B cell (primary cell): ENCODE results near the gene ANGEL2. TPM values are rescaled to one million over a fixed set of nuclear protein-coding genes. Genes with fewer than 3 reads are reported as not detected.

Experiments used
- ATAC-seq: fragments of 200-7000 bp; cut with Tn5 transposase; one replicate; pipeline ENCODE4 v1.10.0; 2021; ENCODE audit warnings: low read depth, mild to moderate bottlenecking, moderate number of reproducible peaks, moderate library complexity
- CTCF ChIA-PET: fragments of 350-600 bp; sonication (Branson Sonifier 250); formaldehyde crosslinking; loops from one replicate; lab custom pipeline; 2021; ENCODE audit warnings: antibody characterized with exemption, inconsistent platforms; lab: Charles Lee
- POLR2A ChIA-PET: fragments of 350-600 bp; sonication (Branson Sonifier 250); formaldehyde crosslinking; loops from one replicate; lab custom pipeline; 2021; ENCODE audit warnings: antibody characterized with exemption; lab: Charles Lee
- DNase-seq: peaks from one replicate; pipeline ENCODE4 v3.0.0; 2013
- H2AFZ ChIP-seq: 2 replicates; pipeline ENCODE4 v1.6.1; 2012; ENCODE audit warnings: mild to moderate bottlenecking, low read depth, low read length; ENCODE audit not compliant: insufficient read depth, poor library complexity, severe bottlenecking
- H3K27ac ChIP-seq, 2 donors: 1 replicate in 1 of 2; 2 replicates in 1 of 2; pipeline ENCODE4 v1.5.1; 2012 to 2013; ENCODE audit warnings: low read length in 2 of 2, mild to moderate bottlenecking in 2 of 2, moderate library complexity in 1 of 2
- H3K27me3 ChIP-seq, 4 experiments: fragments of 200-600 bp in 1 of 4; sonication (generic) in 1 of 4; replicated peaks in 1 of 4; 1 replicate in 2 of 4; 2 replicates in 2 of 4; pipeline versions ENCODE4 v1.6.1 to v1.7.0; 2013 to 2016; ENCODE audit warnings: low read length in 3 of 4, mild to moderate bottlenecking in 2 of 4, mixed read lengths in 1 of 4, moderate library complexity in 1 of 4; ENCODE audit not compliant: insufficient read depth in 4 of 4, control insufficient read depth in 3 of 4; ENCODE audit errors: control extremely low read depth in 1 of 4
- H3K36me3 ChIP-seq, 2 experiments: replicated peaks in 1 of 2; 1 replicate in 1 of 2; 2 replicates in 1 of 2; pipeline versions ENCODE4 v1.6.1 to v1.7.1; 2013; ENCODE audit warnings: low read length in 1 of 2; ENCODE audit not compliant: insufficient read depth in 2 of 2, control insufficient read depth in 1 of 2; ENCODE audit errors: control extremely low read depth in 1 of 2, extremely low read depth in 1 of 2
- H3K4me1 ChIP-seq, 2 donors: fragments of 200-600 bp in 1 of 2; sonication (generic) in 1 of 2; 1 replicate in 1 of 2; 2 replicates in 1 of 2; pipeline versions ENCODE4 v1.5.1 to v1.6.1; 2013 to 2017; ENCODE audit warnings: low read length in 2 of 2; ENCODE audit not compliant: control insufficient read depth in 2 of 2, insufficient read depth in 2 of 2
- H3K4me2 ChIP-seq: replicated peaks from 2 replicates; pipeline ENCODE3; 2012; ENCODE audit warnings: mild to moderate bottlenecking, low read depth, low read length; ENCODE audit not compliant: poor library complexity, severe bottlenecking
- H3K4me3 ChIP-seq, 5 experiments: fragments of 200-600 bp in 1 of 5; sonication (generic) in 1 of 5; 1 replicate in 3 of 5; 2 replicates in 2 of 5; pipeline versions ENCODE4 v1.5.1 to v1.7.0; 2011 to 2016; ENCODE audit warnings: low read length in 4 of 5, mild to moderate bottlenecking in 4 of 5, low read depth in 2 of 5, control low read depth in 1 of 5, moderate library complexity in 1 of 5; ENCODE audit not compliant: insufficient read depth in 1 of 5; ENCODE audit errors: control extremely low read depth in 1 of 5, extremely low read depth in 1 of 5
- H3K79me2 ChIP-seq: fragments of 200-600 bp; sonication (generic); one replicate; pipeline ENCODE4 v1.6.0; 2016; ENCODE audit warnings: low read length; ENCODE audit not compliant: control insufficient read depth, insufficient read depth
- H3K9ac ChIP-seq: fragments of 200-600 bp; sonication (generic); 2 replicates; pipeline ENCODE4 v1.6.1; 2017; ENCODE audit warnings: mild to moderate bottlenecking, low read length, moderate library complexity
- H3K9me3 ChIP-seq, 3 donors: one replicate each; pipeline versions ENCODE4 v1.6.1 to v1.7.1; 2013; ENCODE audit warnings: low read length in 2 of 3; ENCODE audit not compliant: control insufficient read depth in 2 of 3, insufficient read depth in 1 of 3; ENCODE audit errors: control extremely low read depth in 1 of 3
- H4K20me1 ChIP-seq: 2 replicates; pipeline ENCODE4 v1.6.0; 2012; ENCODE audit warnings: mild to moderate bottlenecking, low read length; ENCODE audit not compliant: insufficient read depth, control insufficient read depth, poor library complexity, severe bottlenecking
- H3K27ac Mint-ChIP-seq: one replicate; pipeline ENCODE4 v1.8.0; 2021; ENCODE audit warnings: mixed read lengths
- H3K27me3 Mint-ChIP-seq: one replicate; pipeline ENCODE4 v1.8.0; 2021; ENCODE audit warnings: mixed read lengths
- H3K4me1 Mint-ChIP-seq: one replicate; pipeline ENCODE4 v1.8.0; 2021; ENCODE audit warnings: mixed read lengths
- H3K4me3 Mint-ChIP-seq: one replicate; pipeline ENCODE4 v1.8.0; 2021; ENCODE audit warnings: mixed read lengths
- H3K9me3 Mint-ChIP-seq: one replicate; pipeline ENCODE4 v1.8.0; 2022; ENCODE audit warnings: mixed read lengths; ENCODE audit not compliant: insufficient read depth
- EZH2 ChIP-seq: IDR thresholded peaks from 2 replicates; pipeline ENCODE4 v1.6.1; 2012; ENCODE audit warnings: borderline replicate concordance, low read depth, mild to moderate bottlenecking, moderate library complexity, low read length; ENCODE audit not compliant: insufficient read depth, poor library complexity, severe bottlenecking
- WGBS: methylation state at CpG from one replicate; pipeline ENCODE4 v1.1.5; 2013; ENCODE audit warnings: missing lambda C conversion rate; ENCODE audit not compliant: insufficient coverage; 5-methylcytosine and 5-hydroxymethylcytosine counted together
- intact Hi-C: fragments of 100-400 bp; cut with micrococcal nuclease; formaldehyde crosslinking; loops from one replicate; pipeline ENCODE4 v1.10.0; 2022
- polyA plus RNA-seq: library from polyadenylated mRNA; depleted of rRNA; stranded (reverse); fragments of >200 nt; gene quantifications from 2 replicates; pipeline ENCODE4 v1.2.3, GENCODE V29; 2012
- total RNA-seq, 2 donors: library from RNA; stranded (reverse); fragments of 120-200 nt in 1 of 2; gene quantifications; 1 replicate in 1 of 2; 2 replicates in 1 of 2; pipeline versions ENCODE4 v1.2.3 to v1.2.4, GENCODE V29; 2013 to 2022
- TF ChIP-seq, protein P1 (sequence below): fragments of 200-600 bp; IDR thresholded peaks from one replicate; pipeline ENCODE4 v1.8.0; 2022; ENCODE audit warnings: antibody characterized with exemption, mild to moderate bottlenecking

The ANGEL2 gene
- total and polyA plus RNA-seq, 2 donors (not counting 1 experiment from before 2014, with no cell fraction given): 25.2 to 94.2 TPM

DNA sequence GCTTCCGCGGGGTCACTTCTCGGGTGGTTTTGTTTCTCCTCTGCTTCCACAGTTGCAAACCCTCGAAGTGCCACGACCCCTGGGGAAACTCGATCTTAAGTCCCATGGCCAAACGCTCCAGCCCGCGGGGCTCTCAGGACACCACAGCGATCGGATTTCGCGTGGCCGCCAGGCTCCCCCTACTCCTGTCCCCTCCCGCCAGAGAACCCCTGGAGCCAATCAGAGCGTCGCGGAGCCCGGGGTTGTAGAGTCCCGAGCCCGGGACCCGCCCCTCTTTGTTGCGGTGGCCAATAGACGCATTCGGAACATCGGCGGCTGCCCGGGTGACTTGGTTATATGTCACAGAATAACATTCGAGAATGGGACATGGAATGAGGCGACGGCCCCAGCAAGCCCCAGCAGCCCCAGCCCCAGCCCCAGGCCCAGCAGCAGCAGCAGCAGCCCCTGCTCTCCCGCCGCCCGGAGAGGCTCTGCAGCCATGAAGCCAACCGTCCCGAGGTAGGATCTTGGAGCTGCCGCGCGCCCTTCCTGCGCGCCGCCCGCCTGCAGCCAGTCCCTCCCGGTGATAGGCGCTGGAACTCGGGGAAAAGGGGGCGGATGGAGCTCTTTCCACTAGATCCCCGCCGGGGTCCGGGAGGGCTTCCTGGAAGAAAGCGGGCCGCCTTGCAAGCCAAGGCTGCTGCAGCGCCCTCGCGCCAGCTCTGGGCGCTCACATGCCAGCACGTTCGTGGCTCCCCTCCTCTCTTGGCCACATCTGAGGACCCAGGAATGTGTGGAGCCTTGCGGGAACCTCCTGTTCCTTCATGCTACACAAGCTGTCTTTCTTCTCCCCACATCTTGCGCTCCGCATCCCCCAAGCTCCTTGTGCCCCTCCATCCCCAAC is 65.2 kb downstream of the ANGEL2 start, which contains the start of gene VASH2:
Gene VASH2 (plus strand): TSS at position 299 of the 883 bp plus-strand sequence. CDS start 1,002 bp downstream, outside the sequence.
- under 1% methylated on average over 61 of the region's 61 CpGs for WGBS
- ATAC-seq: peak; percentile 99
- Histone ChIP-seq H3K9me3 (peaks cover 0 to 1% (median 0%) of the 10 kb centered on the region in 3 donors), H2AFZ (peak within 1 kb of the TSS; percentile 89), H3K4me1 (peaks cover 29 to 40% of the 10 kb centered on the region in 2 donors), H3K9ac (peak within 1 kb of the TSS; percentile 74), H3K36me3 (no peaks in the 10 kb centered on the region), H3K27ac (no peak within 1 kb of the TSS), H3K4me3 (peak within 1 kb of the TSS; percentile 55 to 87 (median 56)), H3K79me2 (no peaks in the 10 kb centered on the region), H3K4me2 (peak within 1 kb of the TSS; percentile 99), H4K20me1 (no peaks in the 10 kb centered on the region), H3K27me3 (peaks cover 0 to 27% (median 7%) of the 10 kb centered on the region in 4 experiments)
- Mint-ChIP-seq H3K4me1 (peaks cover 26% of the 10 kb centered on the region), H3K27ac (no peak within 1 kb of the TSS), H3K9me3 (no peaks in the 10 kb centered on the region), H3K4me3 (peak within 1 kb of the TSS; percentile 91), H3K27me3 (peaks cover 18% of the 10 kb centered on the region)
- DNase-seq: peak; percentile 79
- TF ChIP-seq, protein P1, sequence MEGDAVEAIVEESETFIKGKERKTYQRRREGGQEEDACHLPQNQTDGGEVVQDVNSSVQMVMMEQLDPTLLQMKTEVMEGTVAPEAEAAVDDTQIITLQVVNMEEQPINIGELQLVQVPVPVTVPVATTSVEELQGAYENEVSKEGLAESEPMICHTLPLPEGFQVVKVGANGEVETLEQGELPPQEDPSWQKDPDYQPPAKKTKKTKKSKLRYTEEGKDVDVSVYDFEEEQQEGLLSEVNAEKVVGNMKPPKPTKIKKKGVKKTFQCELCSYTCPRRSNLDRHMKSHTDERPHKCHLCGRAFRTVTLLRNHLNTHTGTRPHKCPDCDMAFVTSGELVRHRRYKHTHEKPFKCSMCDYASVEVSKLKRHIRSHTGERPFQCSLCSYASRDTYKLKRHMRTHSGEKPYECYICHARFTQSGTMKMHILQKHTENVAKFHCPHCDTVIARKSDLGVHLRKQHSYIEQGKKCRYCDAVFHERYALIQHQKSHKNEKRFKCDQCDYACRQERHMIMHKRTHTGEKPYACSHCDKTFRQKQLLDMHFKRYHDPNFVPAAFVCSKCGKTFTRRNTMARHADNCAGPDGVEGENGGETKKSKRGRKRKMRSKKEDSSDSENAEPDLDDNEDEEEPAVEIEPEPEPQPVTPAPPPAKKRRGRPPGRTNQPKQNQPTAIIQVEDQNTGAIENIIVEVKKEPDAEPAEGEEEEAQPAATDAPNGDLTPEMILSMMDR: no peak
- TF ChIP-seq EZH2: no peak
- ChIA-PET POLR2A (no interaction called here), CTCF (interaction anchor here (0.9 kb wide), 1 partner anchor 15 kb away, joined by 3 read pairs; no protein-coding TSS in a partner anchor)
- intact Hi-C loops: loop anchor here (1.0 to 2.0 kb wide), 2 partner anchors 92 to 156 kb away; partner anchors contain the start of gene FLVCR1
